Right lobe of liver (tissue), 4 donors: ENCODE results near the gene ACSL5.

Experiments
- POLR2A ChIP-seq: fragments of 450-650 bp; IDR thresholded peaks from one replicate; pipeline ENCODE4 v1.6.1; 2017; ENCODE audit warnings: antibody characterized with exemption, mild to moderate bottlenecking
- TF ChIP-seq, protein P1 (sequence below), 4 donors: fragments of 200-600 bp in 3 of 4; fragments of 450-650 bp in 1 of 4; IDR thresholded peaks; one replicate each; pipeline versions ENCODE4 v1.5.1 to v1.8.0; 2016 to 2022; ENCODE audit warnings: antibody characterized with exemption in 4 of 4, mild to moderate bottlenecking in 2 of 4
- donor health status: DM: no; HTN: no; CAD: no.
- donor health status: DM: no; HTN: no; CAD: no.
- donor health status: DM: no; HTN: yes; CAD: no.

DNA sequence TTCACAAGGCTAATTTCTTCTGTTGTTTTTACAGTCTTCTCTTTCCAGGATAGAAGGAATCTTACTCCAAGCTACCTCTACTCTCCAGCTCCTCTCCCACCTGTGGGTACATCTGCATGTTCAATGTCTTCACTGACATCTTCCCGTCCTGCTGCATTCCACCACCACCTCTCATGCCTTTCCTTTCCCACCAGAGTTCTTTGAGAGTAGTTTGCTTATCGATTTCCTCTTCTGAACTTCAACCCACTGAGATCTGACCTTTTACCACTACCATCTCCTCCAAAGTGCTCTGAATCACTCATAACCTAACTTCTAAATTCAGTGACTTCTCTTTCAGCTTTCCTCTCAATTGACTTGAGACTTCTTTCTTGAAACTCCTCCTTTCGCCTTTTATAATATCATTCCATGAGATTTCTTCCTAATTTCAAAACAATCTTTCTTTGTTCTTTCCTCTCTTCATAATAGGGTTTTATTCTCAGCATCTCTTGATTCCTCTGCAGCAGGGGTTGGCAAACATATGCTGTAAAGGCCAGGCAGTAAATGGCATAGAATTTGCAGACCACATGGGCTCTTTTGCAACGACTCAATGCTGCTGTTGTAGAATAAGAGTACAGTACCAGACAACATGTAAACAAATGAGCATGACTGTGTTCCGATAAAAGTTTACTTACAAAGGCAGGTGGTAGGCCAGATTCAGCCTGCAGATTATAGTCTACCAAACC is 22.1 kb downstream of the ACSL5 start:
- TF ChIP-seq POLR2A, result no peak
- TF ChIP-seq, protein P1, sequence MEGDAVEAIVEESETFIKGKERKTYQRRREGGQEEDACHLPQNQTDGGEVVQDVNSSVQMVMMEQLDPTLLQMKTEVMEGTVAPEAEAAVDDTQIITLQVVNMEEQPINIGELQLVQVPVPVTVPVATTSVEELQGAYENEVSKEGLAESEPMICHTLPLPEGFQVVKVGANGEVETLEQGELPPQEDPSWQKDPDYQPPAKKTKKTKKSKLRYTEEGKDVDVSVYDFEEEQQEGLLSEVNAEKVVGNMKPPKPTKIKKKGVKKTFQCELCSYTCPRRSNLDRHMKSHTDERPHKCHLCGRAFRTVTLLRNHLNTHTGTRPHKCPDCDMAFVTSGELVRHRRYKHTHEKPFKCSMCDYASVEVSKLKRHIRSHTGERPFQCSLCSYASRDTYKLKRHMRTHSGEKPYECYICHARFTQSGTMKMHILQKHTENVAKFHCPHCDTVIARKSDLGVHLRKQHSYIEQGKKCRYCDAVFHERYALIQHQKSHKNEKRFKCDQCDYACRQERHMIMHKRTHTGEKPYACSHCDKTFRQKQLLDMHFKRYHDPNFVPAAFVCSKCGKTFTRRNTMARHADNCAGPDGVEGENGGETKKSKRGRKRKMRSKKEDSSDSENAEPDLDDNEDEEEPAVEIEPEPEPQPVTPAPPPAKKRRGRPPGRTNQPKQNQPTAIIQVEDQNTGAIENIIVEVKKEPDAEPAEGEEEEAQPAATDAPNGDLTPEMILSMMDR (IDR thresholded peaks at IDR 0.05), result no peak
